HG03469 (cell line): ENCODE data around the gene TBX19.
"Not testable (repeated sequence)": the region's sequence is repeated elsewhere in the genome, so short reads cannot be mapped to it uniquely, and the experiment has no call there.

Source experiments
- ATAC-seq: cut with Tn5 transposase; IDR thresholded peaks from one replicate; pipeline ENCODE4 v1.9.1; 2021; ENCODE audit warnings: mild to moderate bottlenecking, moderate library complexity, moderate number of reproducible peaks; ENCODE audit not compliant: unreplicated experiment

TBX19 gene

GRCh38 chr1:168354335-168355269, 73.9 kb downstream of the TBX19 start:
- ATAC-seq, result not testable (repeated sequence)

GRCh38 chr1:168360151-168361021, 79.7 kb downstream of the TBX19 start:
- no peak for ATAC-seq

- ATAC-seq, result no peak
Measured at GRCh38 chr1:168361252-168361651, 80.6 kb downstream of the TBX19 start.

- ATAC-seq, result no peak
Measured at GRCh38 chr1:168362991-168363390, 82.3 kb downstream of the TBX19 start.
